ENCODE results near the gene TMEM132A. TPM values are rescaled to one million over a fixed set of nuclear protein-coding genes. Genes with fewer than 3 reads are reported as not detected.
"Not testable (repeated sequence)": the region's sequence is repeated elsewhere in the genome, so short reads cannot be mapped to it uniquely, and the experiment has no call there.

TMEM132A gene
- total RNA-seq, 4 donors from 2014 or later, result 3.2 to 8.9 (median 6.5) TPM

GRCh38 chr11:60972182-60973030, 48.1 kb downstream of the TMEM132A start:
- 82 to 89% methylated on average over 2 to 3 of the region's 15 CpGs for WGBS, 2 donors (ENCODE audit: low coverage in 1 of 2)
- TF ChIP-seq, protein P1, sequence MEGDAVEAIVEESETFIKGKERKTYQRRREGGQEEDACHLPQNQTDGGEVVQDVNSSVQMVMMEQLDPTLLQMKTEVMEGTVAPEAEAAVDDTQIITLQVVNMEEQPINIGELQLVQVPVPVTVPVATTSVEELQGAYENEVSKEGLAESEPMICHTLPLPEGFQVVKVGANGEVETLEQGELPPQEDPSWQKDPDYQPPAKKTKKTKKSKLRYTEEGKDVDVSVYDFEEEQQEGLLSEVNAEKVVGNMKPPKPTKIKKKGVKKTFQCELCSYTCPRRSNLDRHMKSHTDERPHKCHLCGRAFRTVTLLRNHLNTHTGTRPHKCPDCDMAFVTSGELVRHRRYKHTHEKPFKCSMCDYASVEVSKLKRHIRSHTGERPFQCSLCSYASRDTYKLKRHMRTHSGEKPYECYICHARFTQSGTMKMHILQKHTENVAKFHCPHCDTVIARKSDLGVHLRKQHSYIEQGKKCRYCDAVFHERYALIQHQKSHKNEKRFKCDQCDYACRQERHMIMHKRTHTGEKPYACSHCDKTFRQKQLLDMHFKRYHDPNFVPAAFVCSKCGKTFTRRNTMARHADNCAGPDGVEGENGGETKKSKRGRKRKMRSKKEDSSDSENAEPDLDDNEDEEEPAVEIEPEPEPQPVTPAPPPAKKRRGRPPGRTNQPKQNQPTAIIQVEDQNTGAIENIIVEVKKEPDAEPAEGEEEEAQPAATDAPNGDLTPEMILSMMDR (IDR thresholded peaks at IDR 0.05), result no peak
- no peak for TF ChIP-seq POLR2A (IDR thresholded peaks at IDR 0.05)
- TF ChIP-seq POLR2AphosphoS5 (IDR thresholded peaks at IDR 0.05), result no peak
- no peak for TF ChIP-seq EP300 (IDR thresholded peaks at IDR 0.05)
- ATAC-seq, result no peak
- H3K36me3 ChIP-seq, result no peaks in the 10 kb centered on the region
- no peaks in the 10 kb centered on the region for H3K9me3 ChIP-seq
- H3K27ac ChIP-seq, result no peak overlapping the region
- peak overlapping the region in 1 of 2 donors; percentile 20 for H3K4me3 ChIP-seq
- peaks cover 0 to 5% (median 0%) of the 10 kb centered on the region in 3 donors for H3K4me1 ChIP-seq
- H3K27me3 ChIP-seq, result no peaks in the 10 kb centered on the region

DNA sequence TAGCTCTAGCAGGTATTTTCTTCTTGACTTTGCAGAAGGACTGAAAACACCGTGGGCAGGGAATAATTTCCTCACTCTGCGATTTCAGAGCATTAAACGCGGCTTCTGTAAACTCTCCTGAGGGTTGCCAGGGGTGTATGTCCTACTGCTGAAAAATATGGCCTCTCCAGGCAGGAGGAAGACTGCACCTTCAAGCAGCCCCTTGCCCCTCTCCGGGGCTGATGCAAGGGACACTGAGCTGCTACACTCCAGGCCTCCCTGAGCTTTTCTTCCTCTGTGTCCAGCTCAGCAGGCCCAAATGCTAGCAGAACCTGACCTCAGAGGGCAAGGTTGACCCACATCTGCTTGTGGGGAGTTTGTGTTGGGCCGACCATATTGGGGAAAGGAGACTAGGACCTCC, 49.4 kb downstream of the TMEM132A start:
- H3K9me3 ChIP-seq, result no peaks in the 10 kb centered on the region
- ATAC-seq, result no peak
- H3K36me3 ChIP-seq, result no peaks in the 10 kb centered on the region
- WGBS, 2 donors (ENCODE audit: low coverage in 1 of 2), result 77 to 100% methylated on average over 1 to 6 of the region's 6 CpGs
- no peak overlapping the region for H3K4me3 ChIP-seq
- no peaks in the 10 kb centered on the region for H3K27me3 ChIP-seq
- TF ChIP-seq POLR2AphosphoS5 (IDR thresholded peaks at IDR 0.05), result no peak
- TF ChIP-seq, protein P1 (IDR thresholded peaks at IDR 0.05), result no peak
- no peak for TF ChIP-seq EP300 (IDR thresholded peaks at IDR 0.05)
- no peak overlapping the region for H3K27ac ChIP-seq
- H3K4me1 ChIP-seq, result peaks cover 0 to 5% (median 0%) of the 10 kb centered on the region in 3 donors

DNA sequence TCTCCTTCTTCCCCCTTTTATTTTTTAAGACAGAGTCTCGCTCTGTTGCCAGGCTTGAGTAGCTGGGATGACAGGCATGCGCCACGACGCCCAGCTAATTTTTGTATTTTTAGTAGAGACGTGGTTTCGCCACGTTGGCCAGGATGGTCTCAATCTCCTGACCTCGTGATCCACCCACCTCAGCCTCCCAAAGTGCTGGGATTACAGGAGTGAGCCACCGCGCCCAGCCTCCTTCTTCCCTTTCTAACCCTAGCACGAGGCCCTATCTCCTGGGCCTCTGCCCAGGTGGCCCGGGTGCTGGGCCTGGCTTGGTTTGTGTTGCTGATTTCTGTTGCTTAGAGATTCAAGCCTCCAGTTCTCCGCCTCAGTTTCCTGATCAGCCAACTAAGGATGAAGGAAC, 50.1 kb downstream of the TMEM132A start:
- 88 to 90% methylated on average over 2 to 4 of the region's 13 CpGs for WGBS, 2 donors (ENCODE audit: low coverage in 1 of 2)
- not testable (repeated sequence) for H3K27ac ChIP-seq, ATAC-seq, H3K36me3 ChIP-seq, H3K9me3 ChIP-seq, H3K27me3 ChIP-seq, H3K4me1 ChIP-seq, H3K4me3 ChIP-seq

- TF ChIP-seq, protein P1 (IDR thresholded peaks at IDR 0.05), result no peak
- no peak for TF ChIP-seq POLR2A (IDR thresholded peaks at IDR 0.05)
- TF ChIP-seq POLR2AphosphoS5 (IDR thresholded peaks at IDR 0.05), result no peak
- no peak for TF ChIP-seq EP300 (IDR thresholded peaks at IDR 0.05)
- H3K27me3 ChIP-seq, result no peaks in the 10 kb centered on the region
- no peaks in the 10 kb centered on the region for H3K9me3 ChIP-seq
- H3K4me3 ChIP-seq, result no peak overlapping the region
- 82 to 88% methylated on average over 6 of the region's 6 CpGs for WGBS, 2 donors (ENCODE audit: low coverage in 1 of 2)
- H3K27ac ChIP-seq, result no peak overlapping the region
- peaks cover 0 to 5% (median 0%) of the 10 kb centered on the region in 3 donors for H3K4me1 ChIP-seq
- ATAC-seq, result no peak
- no peaks in the 10 kb centered on the region for H3K36me3 ChIP-seq
These were observed 50.5 kb downstream of the TMEM132A start for GRCh38 chr11:60974726-60975125.

DNA sequence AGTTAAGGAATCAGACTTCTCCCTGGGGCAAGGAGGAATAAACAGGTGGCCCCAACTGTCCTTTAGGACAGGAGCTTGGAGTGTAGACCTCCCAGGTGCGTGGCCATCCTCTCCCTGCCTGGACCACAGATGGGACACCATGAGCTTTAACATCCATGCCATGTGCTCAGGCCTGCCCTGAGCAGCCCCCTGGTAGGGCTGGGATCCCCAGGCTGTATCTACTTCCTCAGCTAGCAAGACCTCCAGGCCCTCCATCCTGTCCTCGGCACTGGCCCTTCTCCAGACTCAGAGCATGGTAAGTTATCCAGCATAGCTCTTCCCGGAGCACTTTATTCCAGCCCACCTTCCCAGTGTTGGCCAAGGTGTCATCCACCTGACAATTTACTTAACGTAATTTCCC, 53.0 kb downstream of the TMEM132A start:
- Histone ChIP-seq H3K27ac (no peak overlapping the region), H3K27me3 (no peaks in the 10 kb centered on the region), H3K4me1 (no peaks in the 10 kb centered on the region), H3K9me3 (no peaks in the 10 kb centered on the region), H3K4me3 (no peak overlapping the region), H3K36me3 (no peaks in the 10 kb centered on the region)
- WGBS, 2 donors (ENCODE audit: low coverage in 1 of 2), result 79 to 92% methylated on average over 2 to 3 of the region's 4 CpGs
- ATAC-seq, result no peak
- TF ChIP-seq, protein P1 (IDR thresholded peaks at IDR 0.05), result no peak
- TF ChIP-seq POLR2AphosphoS5 (IDR thresholded peaks at IDR 0.05) (no peak), POLR2A (IDR thresholded peaks at IDR 0.05) (no peak), EP300 (IDR thresholded peaks at IDR 0.05) (no peak)

Measured in gastroesophageal sphincter (tissue), 4 donors.